GM21737 (cell line): Measurements from ENCODE around the gene TSTD2.
"Not testable (repeated sequence)": the region's sequence is repeated elsewhere in the genome, so short reads cannot be mapped to it uniquely, and the experiment has no call there.

ENCODE experiments used
- ATAC-seq: cut with Tn5 transposase; IDR thresholded peaks from one replicate; pipeline ENCODE4 v1.9.1; 2021; ENCODE audit warnings: mild to moderate bottlenecking, moderate library complexity; ENCODE audit not compliant: unreplicated experiment

Gene TSTD2

GRCh38 chr9:97593960-97594359, 39.2 kb downstream of the TSTD2 start:
- ATAC-seq, result no peak

GRCh38 chr9:97592126-97592525, 41.0 kb downstream of the TSTD2 start:
- no peak for ATAC-seq

- no peak for ATAC-seq
Measured at GRCh38 chr9:97591535-97591934, 41.6 kb downstream of the TSTD2 start.

GRCh38 chr9:97586909-97587308, 46.3 kb downstream of the TSTD2 start:
- ATAC-seq, result not testable (repeated sequence)

- ATAC-seq, result not testable (repeated sequence)
Measured at GRCh38 chr9:97584778-97585177, 48.4 kb downstream of the TSTD2 start.

- ATAC-seq, result not testable (repeated sequence)
Measured at GRCh38 chr9:97581590-97581989, 51.6 kb downstream of the TSTD2 start.

- ATAC-seq, result no peak
Measured at GRCh38 chr9:97579914-97580313, 53.3 kb downstream of the TSTD2 start.

- ATAC-seq, result no peak
Measured at GRCh38 chr9:97578846-97579245, 54.3 kb downstream of the TSTD2 start.

GRCh38 chr9:97577051-97577450, 56.1 kb downstream of the TSTD2 start:
- ATAC-seq, result no peak

- no peak for ATAC-seq
Measured at GRCh38 chr9:97575673-97576200, 57.4 kb downstream of the TSTD2 start.

GRCh38 chr9:97574921-97575672, 58.1 kb downstream of the TSTD2 start:
- ATAC-seq, result not testable (repeated sequence)

GRCh38 chr9:97574101-97574571, 59.0 kb downstream of the TSTD2 start:
- ATAC-seq, result not testable (repeated sequence)

- no peak for ATAC-seq
Measured at GRCh38 chr9:97573482-97574073, 59.6 kb downstream of the TSTD2 start.

- no peak for ATAC-seq
Measured at GRCh38 chr9:97572892-97573365, 60.2 kb downstream of the TSTD2 start.

GRCh38 chr9:97572196-97572891, 60.8 kb downstream of the TSTD2 start:
- ATAC-seq, result no peak

- ATAC-seq, result no peak
Measured at GRCh38 chr9:97571664-97572063, 61.5 kb downstream of the TSTD2 start.

GRCh38 chr9:97570899-97571298, 62.3 kb downstream of the TSTD2 start:
- ATAC-seq, result no peak

- ATAC-seq, result no peak
Measured at GRCh38 chr9:97568461-97569275, 64.5 kb downstream of the TSTD2 start.

GRCh38 chr9:97567894-97568202, 65.3 kb downstream of the TSTD2 start:
- no peak for ATAC-seq

- no peak for ATAC-seq
Measured at GRCh38 chr9:97567182-97567893, 65.8 kb downstream of the TSTD2 start.
